HepG2 (cell line): ENCODE data around the gene NEU4. TPM values are rescaled to one million over a fixed set of nuclear protein-coding genes. Genes with fewer than 3 reads are reported as not detected.

Experiments
- ATAC-seq: fragments of 200-7000 bp; cut with Tn5 transposase; 3 replicates; pipeline ENCODE4 v1.9.1; 2020; ENCODE audit warnings: mild to moderate bottlenecking, moderate library complexity
- BruUV-seq: library from RNA; stranded (reverse); fragments of 400-500 nt; replicated peaks from 2 replicates; lab custom pipeline; 2021; lab: Mats Ljungman, UMichigan
- CTCF ChIA-PET: fragments of 300-600 bp; formaldehyde crosslinking; extraction: SDS; loops from one replicate; lab custom pipeline; 2021; ENCODE audit warnings: low total read pairs, inconsistent platforms, low intra/inter-chr PET ratio; lab: Yijun Ruan, JAX
- POLR2A ChIA-PET: fragments of 350-600 bp; sonication (Branson Sonifier 250); formaldehyde crosslinking; loops from one replicate; lab custom pipeline; 2020; ENCODE audit warnings: antibody characterized with exemption, inconsistent platforms; lab: Yijun Ruan, JAX
- DNase-seq: peaks from one replicate; pipeline ENCODE4 v3.0.0-alpha.2; 2015; ENCODE audit warnings: low spot score
- FAIRE-seq: peaks from 3 replicates; lab custom pipeline; 2011; peaks lifted over from hg19 to GRCh38; lab: Jason Lieb, UNC
- H2AFZ ChIP-seq: one replicate; pipeline ENCODE4 v1.6.1; 2011; ENCODE audit warnings: low read length, inconsistent platforms
- H3K27ac ChIP-seq: fragments of 300-600 bp; 3 replicates; pipeline ENCODE4 v1.8.0; 2011; ENCODE audit warnings: mixed run types, mild to moderate bottlenecking, mixed read lengths, low read length, inconsistent platforms; ENCODE audit not compliant: insufficient read depth; ENCODE audit errors: extremely low read length
- H3K27me3 ChIP-seq, 2 experiments: fragments of 200-600 bp in 1 of 2; 2 replicates in 1 of 2; 3 replicates in 1 of 2; pipeline versions ENCODE4 v1.6.0 to v1.8.0; 2011; ENCODE audit warnings: low read length in 2 of 2, mild to moderate bottlenecking in 2 of 2, moderate library complexity in 2 of 2, inconsistent platforms in 1 of 2; ENCODE audit not compliant: insufficient read depth in 2 of 2, control insufficient read depth in 1 of 2
- H3K36me3 ChIP-seq, 2 experiments: fragments of 200-600 bp in 1 of 2; replicated peaks in 1 of 2; 2 replicates in 1 of 2; 3 replicates in 1 of 2; pipeline versions ENCODE4 v1.5.1 to v1.8.0; 2011; ENCODE audit warnings: low read length in 2 of 2, inconsistent platforms in 1 of 2; ENCODE audit not compliant: insufficient read depth in 2 of 2, control insufficient read depth in 1 of 2
- H3K4me1 ChIP-seq: 2 replicates; pipeline ENCODE4 v1.5.1; 2012; ENCODE audit warnings: low read length, inconsistent platforms; ENCODE audit not compliant: insufficient read depth
- H3K4me2 ChIP-seq: 2 replicates; pipeline ENCODE4 v1.6.0; 2011; ENCODE audit warnings: low read depth, low read length, inconsistent platforms
- H3K4me3 ChIP-seq, 3 experiments: fragments of 200-600 bp in 1 of 3; sonication (generic), shearing (Covaris generic) in 1 of 3; replicated peaks in 1 of 3; 2 replicates each; pipeline ENCODE4 v1.5.1; 2011 to 2016; ENCODE audit warnings: low read length in 3 of 3, inconsistent platforms in 2 of 3, low read depth in 2 of 3, mild to moderate bottlenecking in 2 of 3, control low read depth in 1 of 3, mixed read lengths in 1 of 3; ENCODE audit not compliant: insufficient read depth in 1 of 3
- H3K79me2 ChIP-seq: one replicate; pipeline ENCODE4 v1.6.1; 2011; ENCODE audit warnings: low read length, inconsistent platforms; ENCODE audit not compliant: insufficient read depth
- H3K9ac ChIP-seq: 2 replicates; pipeline ENCODE4 v1.6.0; 2011; ENCODE audit warnings: mild to moderate bottlenecking, low read depth, low read length, inconsistent platforms; ENCODE audit not compliant: insufficient read depth
- H3K9me3 ChIP-seq: 2 replicates; pipeline ENCODE4 v1.5.1; 2012; ENCODE audit warnings: mild to moderate bottlenecking, low read length
- H4K20me1 ChIP-seq: 2 replicates; pipeline ENCODE4 v1.6.0; 2011; ENCODE audit warnings: inconsistent platforms, mild to moderate bottlenecking, low read length, moderate library complexity; ENCODE audit not compliant: insufficient read depth
- CTCF ChIP-seq: sonication (generic); formaldehyde crosslinking; IDR thresholded peaks from 2 replicates; pipeline ENCODE4 v1.5.0; 2020; ENCODE audit warnings: mild to moderate bottlenecking, missing genetic modification reagents, moderate library complexity
- EEA1 ChIP-seq: sonication (generic); formaldehyde crosslinking; IDR thresholded peaks from 2 replicates; pipeline ENCODE4 v1.5.1; 2020; ENCODE audit warnings: mild to moderate bottlenecking, missing genetic modification reagents, borderline replicate concordance
- FOSL2 ChIP-seq: sonication (generic); formaldehyde crosslinking; IDR thresholded peaks from 2 replicates; pipeline ENCODE4 v1.4.0; 2020; ENCODE audit warnings: missing genetic modification reagents
- HOXA5 ChIP-seq: sonication (generic); formaldehyde crosslinking; IDR thresholded peaks from 2 replicates; pipeline ENCODE4 v1.4.0; 2020; ENCODE audit warnings: missing genetic modification reagents
- MAX ChIP-seq: IDR thresholded peaks from 2 replicates; pipeline ENCODE4 v1.6.1; 2012; ENCODE audit warnings: inconsistent platforms
- NFAT5 ChIP-seq: sonication (generic); formaldehyde crosslinking; IDR thresholded peaks from 2 replicates; pipeline ENCODE4 v1.4.0; 2020; ENCODE audit warnings: missing genetic modification reagents
- PAF1 ChIP-seq: IDR thresholded peaks from 2 replicates; pipeline ENCODE4 v1.6.1; 2016; ENCODE audit warnings: missing genetic modification reagents, missing compliant biosample characterization
- STAG1 ChIP-seq: sonication (generic); formaldehyde crosslinking; IDR thresholded peaks from 2 replicates; pipeline ENCODE4 v1.4.0; 2020; ENCODE audit warnings: missing genetic modification reagents
- U2AF1 ChIP-seq: fragments of 200-400 bp; formaldehyde crosslinking; optimal IDR thresholded peaks from 2 replicates; pipeline ENCODE3; 2017; ENCODE audit warnings: mild to moderate bottlenecking, low read depth, low read length
- ZBTB2 ChIP-seq: sonication (generic); formaldehyde crosslinking; IDR thresholded peaks from 2 replicates; pipeline ENCODE4 v1.8.0; 2022; ENCODE audit warnings: low read depth, missing genetic modification reagents
- ZFP91 ChIP-seq: sonication (generic); formaldehyde crosslinking; IDR thresholded peaks from 2 replicates; pipeline ENCODE4 v1.9.0; 2022; ENCODE audit warnings: missing genetic modification reagents, mild to moderate bottlenecking, borderline replicate concordance
- WGBS: methylation state at CpG from one replicate; pipeline ENCODE4 v1.1.6; 2017; ENCODE audit warnings: low lambda C conversion rate; 5-methylcytosine and 5-hydroxymethylcytosine counted together
- in situ Hi-C: cut with HindIII; loops from 2 replicates; pipeline ENCODE4 v1.10.0; 2017; ENCODE audit warnings: low pct_unique_long_range_greater_than_20kb; ENCODE audit not compliant: extremely low pct_ligation_motif_present
- intact Hi-C: fragments of 100-400 bp; cut with micrococcal nuclease; formaldehyde crosslinking; loops from one replicate; pipeline ENCODE4 v1.10.0; 2022; ENCODE audit not compliant: unreplicated experiment
- polyA plus RNA-seq, 8 experiments: library from polyadenylated mRNA; depleted of rRNA in 3 of 8; stranded (reverse) in 7 of 8; unstranded in 1 of 8; fragments of >200 nt; fragmentation: Illumina TruSeq in 4 of 8; extraction: Trizol in 4 of 8; gene quantifications; 2 replicates each; pipeline versions ENCODE4 v1.2.1 to v1.2.3, GENCODE V29; 2011 to 2016; ENCODE audit warnings: low read depth in 4 of 8, missing spikeins in 1 of 8, mixed read lengths in 1 of 8; ENCODE audit not compliant: insufficient read depth in 1 of 8
- total RNA-seq, 5 experiments: library from RNA; depleted of rRNA; stranded (reverse); fragments of >200 nt; fragmentation: Illumina TruSeq; extraction: Trizol; gene quantifications; 2 replicates each; pipeline ENCODE4 v1.2.3, GENCODE V29; 2016; ENCODE audit warnings: low read depth in 1 of 5

The NEU4 gene
- total and polyA plus RNA-seq, 2 of the 13 experiments (the other 11 are each of a cell fraction or from before 2014, with no cell fraction given), result 53.5 to 107 TPM

GRCh38 chr2:241788572-241788971 is 20.4 kb upstream of the NEU4 start:
- ATAC-seq, result no peak
- no peaks in the 10 kb centered on the region for H3K79me2 ChIP-seq
- H3K9me3 ChIP-seq, result no peaks in the 10 kb centered on the region
- DNase-seq, result no peak
- no peaks in the 10 kb centered on the region for H3K36me3 ChIP-seq
- in situ Hi-C loops, result no loop called here
- POLR2A ChIA-PET, result interaction anchor here (12.8 kb wide), 1 partner anchor 16 kb away, joined by 100 read pairs; no protein-coding TSS in a partner anchor
- no peak overlapping the region for H3K27ac ChIP-seq
- no peaks in the 10 kb centered on the region for H3K27me3 ChIP-seq
- H3K4me1 ChIP-seq, result peaks cover 25% of the 10 kb centered on the region
- no peaks in the 10 kb centered on the region for H4K20me1 ChIP-seq
- WGBS, result 11% methylated on average over 3 of the region's 3 CpGs
- TF ChIP-seq CTCF, result peak; percentile 33
- no peak for TF ChIP-seq EEA1 (CRISPR knock-in tag)
- TF ChIP-seq ZBTB2 (CRISPR knock-in tag), result no peak
- peak; percentile 24 for TF ChIP-seq STAG1
- 0 out of 2 replicates have a peak, but pooled peaks have one; percentile 25 for TF ChIP-seq FOSL2 (CRISPR knock-in tag)
- TF ChIP-seq PAF1 (CRISPR knock-in tag), result no peak
- no peak for TF ChIP-seq HOXA5 (CRISPR knock-in tag)
- TF ChIP-seq MAX, result no peak
- no peak for TF ChIP-seq NFAT5 (CRISPR knock-in tag)
- TF ChIP-seq U2AF1, result no peak
- TF ChIP-seq ZFP91 (CRISPR knock-in tag), result no peak
- TF ChIP-seq, all 625 proteins: peak for 3
- H2AFZ ChIP-seq, result no peak overlapping the region
- CTCF ChIA-PET, result no interaction called here
- intact Hi-C loops, result no loop called here
- no peak overlapping the region for H3K9ac ChIP-seq
- BruUV-seq, result no TSS peak
- no peak overlapping the region for H3K4me2 ChIP-seq
- no peak for FAIRE-seq
- no peak overlapping the region for H3K4me3 ChIP-seq
